KOPT-K1 (cell line): Measurements from ENCODE around the gene TMIGD3.

Experiments used
- H3K27ac ChIP-seq: fragments of 200-600 bp; sonication (generic); 2 replicates; pipeline ENCODE4 v1.5.1; 2016; ENCODE audit warnings: antibody characterized with exemption, mild to moderate bottlenecking, low read depth, low read length; ENCODE audit not compliant: poor library complexity, severe bottlenecking
- H3K36me3 ChIP-seq: fragments of 200-600 bp; sonication (generic); 2 replicates; pipeline ENCODE4 v1.5.1; 2017; ENCODE audit warnings: antibody characterized with exemption, mild to moderate bottlenecking, low read length, moderate library complexity; ENCODE audit not compliant: insufficient read depth
- H3K9me3 ChIP-seq: fragments of 200-600 bp; sonication (generic); 2 replicates; pipeline ENCODE4 v1.5.1; 2017; ENCODE audit warnings: antibody characterized with exemption, low read length, mild to moderate bottlenecking; ENCODE audit not compliant: insufficient read depth, poor library complexity, severe bottlenecking

TMIGD3 gene

GRCh38 chr1:111491070-111491469 is 12.4 kb downstream of the TMIGD3 start:
- Histone ChIP-seq H3K9me3 (no peaks in the 10 kb centered on the region), H3K36me3 (no peaks in the 10 kb centered on the region), H3K27ac (no peak overlapping the region)

- no peak overlapping the region for H3K27ac ChIP-seq
- no peaks in the 10 kb centered on the region for H3K36me3 ChIP-seq
- no peaks in the 10 kb centered on the region for H3K9me3 ChIP-seq
Observed at GRCh38 chr1:111490220-111490619, 13.2 kb downstream of the TMIGD3 start.

- no peaks in the 10 kb centered on the region for H3K36me3 ChIP-seq
- no peak overlapping the region for H3K27ac ChIP-seq
- H3K9me3 ChIP-seq, result no peaks in the 10 kb centered on the region
Observed at GRCh38 chr1:111489604-111490003, 13.8 kb downstream of the TMIGD3 start.

GRCh38 chr1:111488669-111489068 is 14.8 kb downstream of the TMIGD3 start:
- Histone ChIP-seq H3K9me3 (no peaks in the 10 kb centered on the region), H3K27ac (no peak overlapping the region), H3K36me3 (no peaks in the 10 kb centered on the region)

GRCh38 chr1:111487133-111487532 is 16.3 kb downstream of the TMIGD3 start:
- Histone ChIP-seq H3K9me3 (no peaks in the 10 kb centered on the region), H3K36me3 (no peaks in the 10 kb centered on the region), H3K27ac (no peak overlapping the region)

GRCh38 chr1:111486431-111486830 is 17.0 kb downstream of the TMIGD3 start:
- no peaks in the 10 kb centered on the region for H3K36me3 ChIP-seq
- H3K27ac ChIP-seq, result no peak overlapping the region
- no peaks in the 10 kb centered on the region for H3K9me3 ChIP-seq

GRCh38 chr1:111484391-111485026 is 18.9 kb downstream of the TMIGD3 start:
- Histone ChIP-seq H3K27ac (no peak overlapping the region), H3K36me3 (no peaks in the 10 kb centered on the region), H3K9me3 (no peaks in the 10 kb centered on the region)

- no peaks in the 10 kb centered on the region for H3K9me3 ChIP-seq
- no peaks in the 10 kb centered on the region for H3K36me3 ChIP-seq
- no peak overlapping the region for H3K27ac ChIP-seq
Observed at GRCh38 chr1:111483876-111484275, 19.6 kb downstream of the TMIGD3 start.

- no peaks in the 10 kb centered on the region for H3K9me3 ChIP-seq
- H3K27ac ChIP-seq, result no peak overlapping the region
- no peaks in the 10 kb centered on the region for H3K36me3 ChIP-seq
Observed at GRCh38 chr1:111483166-111483565, 20.3 kb downstream of the TMIGD3 start.

- Histone ChIP-seq H3K36me3 (no peaks in the 10 kb centered on the region), H3K27ac (no peak overlapping the region), H3K9me3 (no peaks in the 10 kb centered on the region)
Observed at GRCh38 chr1:111481387-111482221, 21.8 kb downstream of the TMIGD3 start.

GRCh38 chr1:111480674-111481073 is 22.8 kb downstream of the TMIGD3 start:
- no peaks in the 10 kb centered on the region for H3K9me3 ChIP-seq
- H3K36me3 ChIP-seq, result no peaks in the 10 kb centered on the region
- H3K27ac ChIP-seq, result no peak overlapping the region

- Histone ChIP-seq H3K36me3 (no peaks in the 10 kb centered on the region), H3K27ac (peak overlapping the region; percentile 86), H3K9me3 (no peaks in the 10 kb centered on the region)
Observed at GRCh38 chr1:111476761-111477309, 26.6 kb downstream of the TMIGD3 start.

- Histone ChIP-seq H3K36me3 (no peaks in the 10 kb centered on the region), H3K9me3 (no peaks in the 10 kb centered on the region), H3K27ac (peak overlapping the region; percentile 86)
Observed at GRCh38 chr1:111476214-111476613, 27.2 kb downstream of the TMIGD3 start.

GRCh38 chr1:111475701-111476100 is 27.7 kb downstream of the TMIGD3 start:
- Histone ChIP-seq H3K27ac (peak overlapping the region; percentile 86), H3K36me3 (no peaks in the 10 kb centered on the region), H3K9me3 (no peaks in the 10 kb centered on the region)

- Histone ChIP-seq H3K9me3 (no peaks in the 10 kb centered on the region), H3K36me3 (peaks cover 6% of the 10 kb centered on the region; the same call in 1 of the 2 replicates), H3K27ac (no peak overlapping the region)
Observed at GRCh38 chr1:111474521-111474920, 28.9 kb downstream of the TMIGD3 start.
